Lung (tissue), 12 donors: ENCODE measurements around the gene STON1. TPM values are rescaled to one million over a fixed set of nuclear protein-coding genes. Genes with fewer than 3 reads are reported as not detected.
A peak's percentile ranks its signal among the peaks of the same experiment; 100 is the strongest.

ENCODE experiments used
- ATAC-seq: fragments of 200-7000 bp; cut with Tn5 transposase; one replicate; pipeline ENCODE4 v1.9.1; 2020; ENCODE audit warnings: moderate number of reproducible peaks; ENCODE audit not compliant: insufficient read depth, low FRiP score
- DNase-seq, 3 donors: peaks; one replicate each; pipeline ENCODE4 v3.0.0-alpha.2; 2013 to 2017
- H3K27ac ChIP-seq, 2 donors: one replicate each; pipeline ENCODE4 v1.5.1; 2013; ENCODE audit warnings: mild to moderate bottlenecking in 2 of 2, moderate library complexity in 2 of 2, control low read depth in 1 of 2, inconsistent platforms in 1 of 2, low read depth in 1 of 2, low read length in 1 of 2
- H3K27me3 ChIP-seq, 3 donors: one replicate each; pipeline ENCODE4 v1.5.1; 2013; ENCODE audit warnings: low read length in 2 of 3; ENCODE audit not compliant: control insufficient read depth in 3 of 3, insufficient read depth in 3 of 3
- H3K36me3 ChIP-seq, 4 donors: one replicate each; pipeline ENCODE4 v1.5.1; 2013; ENCODE audit warnings: low read length in 4 of 4, mild to moderate bottlenecking in 1 of 4, moderate library complexity in 1 of 4; ENCODE audit not compliant: control insufficient read depth in 4 of 4, insufficient read depth in 4 of 4
- H3K4me1 ChIP-seq, 5 donors: one replicate each; pipeline ENCODE4 v1.5.1; 2013; ENCODE audit warnings: low read length in 5 of 5, mild to moderate bottlenecking in 2 of 5, moderate library complexity in 1 of 5; ENCODE audit not compliant: control insufficient read depth in 5 of 5, insufficient read depth in 5 of 5
- H3K4me3 ChIP-seq: one replicate; pipeline ENCODE4 v1.5.1; 2013; ENCODE audit warnings: mild to moderate bottlenecking, control low read depth, moderate library complexity
- H3K9ac ChIP-seq, 2 donors: one replicate each; pipeline ENCODE4 v1.5.1; 2013; ENCODE audit warnings: low read length in 2 of 2, control low read depth in 1 of 2; ENCODE audit not compliant: insufficient read depth in 1 of 2
- H3K9me3 ChIP-seq, 4 donors: one replicate each; pipeline ENCODE4 v1.5.1; 2013; ENCODE audit warnings: low read length in 3 of 4, mild to moderate bottlenecking in 1 of 4, moderate library complexity in 1 of 4; ENCODE audit not compliant: control insufficient read depth in 4 of 4, insufficient read depth in 3 of 4
- CTCF ChIP-seq: IDR thresholded peaks from 2 replicates; pipeline ENCODE4 v1.5.1; 2012; ENCODE audit warnings: mild to moderate bottlenecking; ENCODE audit errors: control extremely low read depth, extremely low read depth
- WGBS, 2 donors: extraction: QIAGEN DNeasy Blood & Tissue Kit; methylation state at CpG; one replicate each; pipeline ENCODE4 v1.1.7; 2013; 5-methylcytosine and 5-hydroxymethylcytosine counted together
- polyA plus RNA-seq, 2 donors: library from polyadenylated mRNA; stranded (reverse); fragments of 200-250 nt; gene quantifications; one replicate each; pipeline ENCODE4 v1.2.1, GENCODE V29; 2013
- total RNA-seq, 2 donors: library from RNA; depleted of rRNA in 1 of 2; stranded (reverse); fragments of >200 nt in 1 of 2; gene quantifications; one replicate each; pipeline ENCODE4 v1.2.1, GENCODE V29; 2014 to 2021
- donor health status: control.
- donor health status: control.
- donor health status: Bipolar disorder and iron deficiency.
- donor health status: healthy.
- donor health status: DM: yes; HTN: yes; CAD: no.

The STON1 gene
- total and polyA plus RNA-seq, 4 donors, result 3.8 to 35.2 (median 10.5) TPM

GRCh38 chr2:48543895-48544294 lies 13.9 kb downstream of the STON1 start:
- no peak for DNase-seq
- H3K4me3 ChIP-seq, result no peak overlapping the region
- H3K27ac ChIP-seq, result no peak overlapping the region
- no peaks in the 10 kb centered on the region for H3K4me1 ChIP-seq
- no peaks in the 10 kb centered on the region for H3K27me3 ChIP-seq
- no peaks in the 10 kb centered on the region for H3K9me3 ChIP-seq
- H3K36me3 ChIP-seq, result peaks cover 0 to 5% (median 0%) of the 10 kb centered on the region in 4 donors
- no peak overlapping the region for H3K9ac ChIP-seq
- ATAC-seq, result no peak
- WGBS, 2 donors, result 85 to 91% methylated on average over 1 of the region's 1 CpG
- no peak for TF ChIP-seq CTCF

- no peak overlapping the region for H3K27ac ChIP-seq
- ATAC-seq, result no peak
- no peaks in the 10 kb centered on the region for H3K27me3 ChIP-seq
- H3K4me3 ChIP-seq, result no peak overlapping the region
- H3K4me1 ChIP-seq, result no peaks in the 10 kb centered on the region
- TF ChIP-seq CTCF, result no peak
- H3K36me3 ChIP-seq, result peaks cover 0 to 2% (median 0%) of the 10 kb centered on the region in 4 donors
- H3K9me3 ChIP-seq, result no peaks in the 10 kb centered on the region
- DNase-seq, result no peak
- no peak overlapping the region for H3K9ac ChIP-seq
- 89 to 95% methylated on average over 10 of the region's 10 CpGs for WGBS, 2 donors
Measured at GRCh38 chr2:48545244-48545643, 15.3 kb downstream of the STON1 start.

- no peaks in the 10 kb centered on the region for H3K4me1 ChIP-seq
- 74 to 87% methylated on average over 5 of the region's 5 CpGs for WGBS, 2 donors
- H3K4me3 ChIP-seq, result no peak overlapping the region
- H3K9ac ChIP-seq, result no peak overlapping the region
- peaks cover 0 to 4% (median 0%) of the 10 kb centered on the region in 4 donors for H3K36me3 ChIP-seq
- no peaks in the 10 kb centered on the region for H3K9me3 ChIP-seq
- H3K27me3 ChIP-seq, result no peaks in the 10 kb centered on the region
- no peak for TF ChIP-seq CTCF
- ATAC-seq (peak; percentile 50), DNase-seq (no peak)
- no peak overlapping the region for H3K27ac ChIP-seq
Measured at GRCh38 chr2:48548840-48549239, 18.9 kb downstream of the STON1 start.

GRCh38 chr2:48549972-48550371 lies 20.0 kb downstream of the STON1 start:
- ATAC-seq, result no peak

More at GRCh38 chr2:48549972-48550371, 20.0 kb downstream of the STON1 start:
- DNase-seq, result no peak
- Histone ChIP-seq H3K4me3 (no peak overlapping the region), H3K36me3 (peaks cover 0 to 4% (median 0%) of the 10 kb centered on the region in 4 donors), H3K9ac (no peak overlapping the region), H3K4me1 (no peaks in the 10 kb centered on the region), H3K27me3 (no peaks in the 10 kb centered on the region), H3K9me3 (no peaks in the 10 kb centered on the region), H3K27ac (peak overlapping the region in 1 of 2 donors; percentile 54)
- TF ChIP-seq CTCF, result no peak
- 94 to 97% methylated on average over 3 of the region's 3 CpGs for WGBS, 2 donors
